ENCODE results near the gene SERPINB6. TPM values are rescaled to one million over a fixed set of nuclear protein-coding genes. Genes with fewer than 3 reads are reported as not detected.

SERPINB6 gene
- total and polyA plus RNA-seq, 9 of the 15 experiments (the other 6 are each of a cell fraction or from before 2014, with no cell fraction given) = 86.6 to 211 (median 143) TPM

GRCh38 chr6:2970753-2971419 is 481 bp downstream of the SERPINB6 start (continued):
- TF ChIP-seq TCF15 (CRISPR knock-in tag; IDR thresholded peaks at IDR 0.05) = no peak
- no peak for TF ChIP-seq ZNF165 (CRISPR knock-in tag; IDR thresholded peaks at IDR 0.05; ENCODE audit: borderline replicate concordance)
- TF ChIP-seq SAFB (IDR thresholded peaks at IDR 0.05; ENCODE audit: borderline replicate concordance, low read depth, low read length) = no peak; the same call in 1 of the 2 replicates
- TF ChIP-seq, protein P1, sequence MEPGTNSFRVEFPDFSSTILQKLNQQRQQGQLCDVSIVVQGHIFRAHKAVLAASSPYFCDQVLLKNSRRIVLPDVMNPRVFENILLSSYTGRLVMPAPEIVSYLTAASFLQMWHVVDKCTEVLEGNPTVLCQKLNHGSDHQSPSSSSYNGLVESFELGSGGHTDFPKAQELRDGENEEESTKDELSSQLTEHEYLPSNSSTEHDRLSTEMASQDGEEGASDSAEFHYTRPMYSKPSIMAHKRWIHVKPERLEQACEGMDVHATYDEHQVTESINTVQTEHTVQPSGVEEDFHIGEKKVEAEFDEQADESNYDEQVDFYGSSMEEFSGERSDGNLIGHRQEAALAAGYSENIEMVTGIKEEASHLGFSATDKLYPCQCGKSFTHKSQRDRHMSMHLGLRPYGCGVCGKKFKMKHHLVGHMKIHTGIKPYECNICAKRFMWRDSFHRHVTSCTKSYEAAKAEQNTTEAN (CRISPR knock-in tag; IDR thresholded peaks at IDR 0.05) = no peak
- no peak for TF ChIP-seq HDAC8 (tag; IDR thresholded peaks at IDR 0.05)
- TF ChIP-seq, protein P2, sequence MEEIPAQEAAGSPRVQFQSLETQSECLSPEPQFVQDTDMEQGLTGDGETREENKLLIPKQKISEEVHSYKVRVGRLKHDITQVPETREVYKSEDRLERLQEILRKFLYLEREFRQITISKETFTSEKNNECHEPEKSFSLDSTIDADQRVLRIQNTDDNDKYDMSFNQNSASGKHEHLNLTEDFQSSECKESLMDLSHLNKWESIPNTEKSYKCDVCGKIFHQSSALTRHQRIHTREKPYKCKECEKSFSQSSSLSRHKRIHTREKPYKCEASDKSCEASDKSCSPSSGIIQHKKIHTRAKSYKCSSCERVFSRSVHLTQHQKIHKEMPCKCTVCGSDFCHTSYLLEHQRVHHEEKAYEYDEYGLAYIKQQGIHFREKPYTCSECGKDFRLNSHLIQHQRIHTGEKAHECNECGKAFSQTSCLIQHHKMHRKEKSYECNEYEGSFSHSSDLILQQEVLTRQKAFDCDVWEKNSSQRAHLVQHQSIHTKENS (CRISPR knock-in tag; IDR thresholded peaks at IDR 0.05) = no peak
- TF ChIP-seq ZNF589 (CRISPR knock-in tag; IDR thresholded peaks at IDR 0.05; ENCODE audit: low read depth) = no peak
- no peak for TF ChIP-seq GTF2A2 (tag; IDR thresholded peaks at IDR 0.05)
- no peak for TF ChIP-seq RBM39 (optimal IDR thresholded peaks at IDR 0.05; ENCODE audit: low read depth, low read length)
- TF ChIP-seq TFE3 (CRISPR knock-in tag; IDR thresholded peaks at IDR 0.05) = no peak
- TF ChIP-seq EHMT2 (IDR thresholded peaks at IDR 0.05) = no peak
- TF ChIP-seq ZFP36 (IDR thresholded peaks at IDR 0.05; ENCODE audit: low read depth, low read length, partially characterized antibody) = no peak
- TF ChIP-seq ZNF561 (CRISPR knock-in tag; conservative IDR thresholded peaks at IDR 0.05) = no peak
- no peak; the same call in 1 of the 2 replicates for TF ChIP-seq NR2C1 (IDR thresholded peaks at IDR 0.05)
- peak; percentile 18; the same call in 1 of the 2 replicates for TF ChIP-seq NR2C1 (tag; IDR thresholded peaks at IDR 0.05)
- no peak for TF ChIP-seq ZNF23 (CRISPR knock-in tag; IDR thresholded peaks at IDR 0.05)
- TF ChIP-seq ZZZ3 (IDR thresholded peaks at IDR 0.05) = no peak
- TF ChIP-seq, protein P3, sequence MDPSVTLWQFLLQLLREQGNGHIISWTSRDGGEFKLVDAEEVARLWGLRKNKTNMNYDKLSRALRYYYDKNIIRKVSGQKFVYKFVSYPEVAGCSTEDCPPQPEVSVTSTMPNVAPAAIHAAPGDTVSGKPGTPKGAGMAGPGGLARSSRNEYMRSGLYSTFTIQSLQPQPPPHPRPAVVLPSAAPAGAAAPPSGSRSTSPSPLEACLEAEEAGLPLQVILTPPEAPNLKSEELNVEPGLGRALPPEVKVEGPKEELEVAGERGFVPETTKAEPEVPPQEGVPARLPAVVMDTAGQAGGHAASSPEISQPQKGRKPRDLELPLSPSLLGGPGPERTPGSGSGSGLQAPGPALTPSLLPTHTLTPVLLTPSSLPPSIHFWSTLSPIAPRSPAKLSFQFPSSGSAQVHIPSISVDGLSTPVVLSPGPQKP (CRISPR knock-in tag; IDR thresholded peaks at IDR 0.05) = no peak
- TF ChIP-seq BCLAF1 (IDR thresholded peaks at IDR 0.05; ENCODE audit: borderline replicate concordance in 1 of 2, control insufficient read depth in 1 of 2, low read depth in 2 of 2, low read length in 1 of 2) = 0 out of 4 replicates have a peak, but pooled peaks of 1 of the 2 experiments have one; percentile 47

All from K562 (cell line).